ENCODE results near the gene SYNGR1.

SYNGR1 gene

DNA sequence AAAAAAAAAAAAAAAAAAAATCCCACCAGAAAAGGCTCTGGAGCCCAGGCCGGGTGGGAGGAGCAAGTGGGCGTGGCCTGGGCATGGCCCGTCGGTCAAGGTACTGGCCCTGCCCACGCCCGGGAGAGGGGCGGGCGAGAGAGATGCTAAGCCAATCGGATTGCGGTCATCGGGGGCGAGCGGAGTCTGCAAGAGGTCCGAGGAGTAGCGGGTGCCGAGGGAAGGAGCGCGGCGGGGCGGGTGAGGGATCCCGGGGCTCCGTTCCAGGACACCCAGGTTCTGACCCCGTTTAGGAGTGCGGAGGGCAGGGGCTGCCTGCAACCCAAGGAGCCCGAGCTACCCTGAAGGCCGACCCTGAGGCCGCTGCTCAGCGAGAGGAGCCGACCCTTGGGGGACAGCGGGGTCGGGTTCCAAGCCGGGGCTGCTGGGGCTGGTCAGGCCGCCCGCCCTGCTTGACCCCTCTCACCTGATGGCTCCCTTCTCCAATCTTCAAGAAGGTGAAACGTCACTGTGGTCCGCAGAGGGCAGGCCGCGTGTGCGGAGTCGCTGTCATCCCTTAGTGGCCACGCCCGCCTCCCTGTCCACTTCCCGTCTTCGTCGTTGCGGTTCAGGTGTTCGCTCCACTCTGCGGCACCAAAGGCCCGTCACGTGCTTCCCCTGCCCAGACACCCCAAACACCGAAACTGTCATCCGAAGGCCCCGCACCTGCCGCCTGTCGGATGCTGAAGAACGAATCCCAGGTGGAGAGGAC, 38.6 kb downstream of the SYNGR1 start:
- H3K27ac ChIP-seq (replicated peaks; ENCODE audit: low read length), result no peak overlapping the region
- peak overlapping the region; percentile 99 for H2AFZ ChIP-seq (ENCODE audit: low read length)
- no peaks in the 10 kb centered on the region for H3K9me3 ChIP-seq (replicated peaks in 1 of 2; ENCODE audit: control insufficient read depth in 2 of 2, insufficient read depth in 1 of 2, low read depth in 1 of 2, low read length in 2 of 2)
- WGBS, 2 donors (ENCODE audit: extremely low coverage in 2 of 2, insufficient read length in 2 of 2, insufficient replicate concordance in 1 of 2), result no CpG with 5 or more reads among the region's 56 CpGs
- no peak overlapping the region for H4K91ac ChIP-seq (ENCODE audit: low read depth, low read length, poor library complexity)
- no peaks in the 10 kb centered on the region for H3K36me3 ChIP-seq (replicated peaks in 1 of 2; ENCODE audit: control insufficient read depth in 2 of 2, insufficient read depth in 2 of 2, low read length in 2 of 2)
- H3K27me3 ChIP-seq (ENCODE audit: control insufficient read depth in 3 of 3, insufficient read depth in 3 of 3, low read depth in 1 of 3, low read length in 3 of 3), result peaks cover 3 to 23% (median 15%) of the 10 kb centered on the region in 3 experiments
- H3K9ac ChIP-seq (ENCODE audit: low read depth, low read length, poor library complexity), result peak overlapping the region; percentile 95
- no peak overlapping the region for H2AK5ac ChIP-seq (ENCODE audit: low read depth, low read length)
- H3K14ac ChIP-seq (ENCODE audit: low read length), result peak overlapping the region; percentile 17
- no peak overlapping the region for H2BK120ac ChIP-seq (ENCODE audit: low read depth, low read length)
- H3K79me1 ChIP-seq (ENCODE audit: low read depth, low read length), result no peaks in the 10 kb centered on the region
- no peak overlapping the region for H2BK15ac ChIP-seq (ENCODE audit: low read length)
- DNase-seq (ENCODE audit: low spot score), result peak; percentile 86
- peak overlapping the region; percentile 6 for H4K8ac ChIP-seq (ENCODE audit: low read depth, low read length)
- peaks cover 3 to 4% of the 10 kb centered on the region in 2 donors for H3K4me1 ChIP-seq (ENCODE audit: control insufficient read depth in 2 of 2, insufficient read depth in 1 of 2, low read depth in 1 of 2, low read length in 2 of 2)
- H3K4ac ChIP-seq (ENCODE audit: low read length), result no peak overlapping the region
- peak overlapping the region; percentile 92 for H3K18ac ChIP-seq (ENCODE audit: low read length)
- peak overlapping the region; percentile 80 for H3K23ac ChIP-seq (ENCODE audit: low read depth, low read length, poor library complexity)
- peak overlapping the region; percentile 58 for H2BK12ac ChIP-seq (ENCODE audit: low read length)
- peak overlapping the region; percentile 58 to 87 for H3K4me3 ChIP-seq (ENCODE audit: low read length in 2 of 2)
- H3K4me2 ChIP-seq (ENCODE audit: insufficient read depth, low read length, poor library complexity, severe bottlenecking), result peak overlapping the region; percentile 100
- H2BK5ac ChIP-seq (ENCODE audit: low read length), result no peak overlapping the region

GRCh38 chr22:39389420-39389819, 39.6 kb downstream of the SYNGR1 start:
- DNase-seq (ENCODE audit: low spot score), result no peak
- no peak overlapping the region for H2BK5ac ChIP-seq (ENCODE audit: low read length)
- peaks cover 3 to 4% of the 10 kb centered on the region in 2 donors for H3K4me1 ChIP-seq (ENCODE audit: control insufficient read depth in 2 of 2, insufficient read depth in 1 of 2, low read depth in 1 of 2, low read length in 2 of 2)
- H3K27ac ChIP-seq (replicated peaks; ENCODE audit: low read length), result no peak overlapping the region
- H2AFZ ChIP-seq (ENCODE audit: low read length), result no peak overlapping the region
- no peak overlapping the region for H2BK12ac ChIP-seq (ENCODE audit: low read length)
- H3K27me3 ChIP-seq (ENCODE audit: control insufficient read depth in 3 of 3, insufficient read depth in 3 of 3, low read depth in 1 of 3, low read length in 3 of 3), result peaks cover 3 to 23% (median 15%) of the 10 kb centered on the region in 3 experiments
- no peaks in the 10 kb centered on the region for H3K9me3 ChIP-seq (replicated peaks in 1 of 2; ENCODE audit: control insufficient read depth in 2 of 2, insufficient read depth in 1 of 2, low read depth in 1 of 2, low read length in 2 of 2)
- WGBS, 2 donors (ENCODE audit: extremely low coverage in 2 of 2, insufficient read length in 2 of 2, insufficient replicate concordance in 1 of 2), result no CpG with 5 or more reads among the region's 11 CpGs
- no peak overlapping the region for H3K4ac ChIP-seq (ENCODE audit: low read length)
- no peak overlapping the region for H2AK5ac ChIP-seq (ENCODE audit: low read depth, low read length)
- no peak overlapping the region for H3K4me2 ChIP-seq (ENCODE audit: insufficient read depth, low read length, poor library complexity, severe bottlenecking)
- no peak overlapping the region for H2BK15ac ChIP-seq (ENCODE audit: low read length)
- no peak overlapping the region for H3K4me3 ChIP-seq (ENCODE audit: low read length in 2 of 2)
- H3K23ac ChIP-seq (ENCODE audit: low read depth, low read length, poor library complexity), result no peak overlapping the region
- H4K91ac ChIP-seq (ENCODE audit: low read depth, low read length, poor library complexity), result no peak overlapping the region
- H3K79me1 ChIP-seq (ENCODE audit: low read depth, low read length), result no peaks in the 10 kb centered on the region
- no peak overlapping the region for H4K8ac ChIP-seq (ENCODE audit: low read depth, low read length)
- no peak overlapping the region for H3K14ac ChIP-seq (ENCODE audit: low read length)
- no peak overlapping the region for H2BK120ac ChIP-seq (ENCODE audit: low read depth, low read length)
- H3K36me3 ChIP-seq (replicated peaks in 1 of 2; ENCODE audit: control insufficient read depth in 2 of 2, insufficient read depth in 2 of 2, low read length in 2 of 2), result no peaks in the 10 kb centered on the region
- no peak overlapping the region for H3K18ac ChIP-seq (ENCODE audit: low read length)
- no peak overlapping the region for H3K9ac ChIP-seq (ENCODE audit: low read depth, low read length, poor library complexity)

GRCh38 chr22:39392341-39392948, 42.7 kb downstream of the SYNGR1 start:
- H4K8ac ChIP-seq (ENCODE audit: low read depth, low read length), result no peak overlapping the region
- no peak overlapping the region for H3K14ac ChIP-seq (ENCODE audit: low read length)
- no peaks in the 10 kb centered on the region for H3K9me3 ChIP-seq (replicated peaks in 1 of 2; ENCODE audit: control insufficient read depth in 2 of 2, insufficient read depth in 1 of 2, low read depth in 1 of 2, low read length in 2 of 2)
- no peak overlapping the region for H3K4ac ChIP-seq (ENCODE audit: low read length)
- DNase-seq (ENCODE audit: low spot score), result no peak
- H3K4me3 ChIP-seq (ENCODE audit: low read length in 2 of 2), result no peak overlapping the region
- no peak overlapping the region for H3K18ac ChIP-seq (ENCODE audit: low read length)
- no CpG with 5 or more reads among the region's 9 CpGs for WGBS, 2 donors (ENCODE audit: extremely low coverage in 2 of 2, insufficient read length in 2 of 2, insufficient replicate concordance in 1 of 2)
- no peak overlapping the region for H2AK5ac ChIP-seq (ENCODE audit: low read depth, low read length)
- H2BK15ac ChIP-seq (ENCODE audit: low read length), result no peak overlapping the region
- no peaks in the 10 kb centered on the region for H3K79me1 ChIP-seq (ENCODE audit: low read depth, low read length)
- peaks cover 3 to 4% of the 10 kb centered on the region in 2 donors for H3K4me1 ChIP-seq (ENCODE audit: control insufficient read depth in 2 of 2, insufficient read depth in 1 of 2, low read depth in 1 of 2, low read length in 2 of 2)
- H2AFZ ChIP-seq (ENCODE audit: low read length), result peak overlapping the region; percentile 66
- no peak overlapping the region for H2BK12ac ChIP-seq (ENCODE audit: low read length)
- H2BK5ac ChIP-seq (ENCODE audit: low read length), result no peak overlapping the region
- H3K23ac ChIP-seq (ENCODE audit: low read depth, low read length, poor library complexity), result no peak overlapping the region
- H3K36me3 ChIP-seq (replicated peaks in 1 of 2; ENCODE audit: control insufficient read depth in 2 of 2, insufficient read depth in 2 of 2, low read length in 2 of 2), result no peaks in the 10 kb centered on the region
- no peak overlapping the region for H2BK120ac ChIP-seq (ENCODE audit: low read depth, low read length)
- no peak overlapping the region for H3K9ac ChIP-seq (ENCODE audit: low read depth, low read length, poor library complexity)
- peaks cover 3 to 25% (median 15%) of the 10 kb centered on the region in 3 experiments for H3K27me3 ChIP-seq (ENCODE audit: control insufficient read depth in 3 of 3, insufficient read depth in 3 of 3, low read depth in 1 of 3, low read length in 3 of 3)
- no peak overlapping the region for H3K4me2 ChIP-seq (ENCODE audit: insufficient read depth, low read length, poor library complexity, severe bottlenecking)
- H3K27ac ChIP-seq (replicated peaks; ENCODE audit: low read length), result no peak overlapping the region
- H4K91ac ChIP-seq (ENCODE audit: low read depth, low read length, poor library complexity), result no peak overlapping the region
